GF-D8 (cell line): ENCODE data around the gene F11.
"Not testable (repeated sequence)": the region's sequence is repeated elsewhere in the genome, so short reads cannot be mapped to it uniquely, and the experiment has no call there.

Experiments
- DNase-seq: peaks from one replicate; lab custom pipeline; 2025; lab: John Stamatoyannopoulos, UW

The F11 gene

DNA sequence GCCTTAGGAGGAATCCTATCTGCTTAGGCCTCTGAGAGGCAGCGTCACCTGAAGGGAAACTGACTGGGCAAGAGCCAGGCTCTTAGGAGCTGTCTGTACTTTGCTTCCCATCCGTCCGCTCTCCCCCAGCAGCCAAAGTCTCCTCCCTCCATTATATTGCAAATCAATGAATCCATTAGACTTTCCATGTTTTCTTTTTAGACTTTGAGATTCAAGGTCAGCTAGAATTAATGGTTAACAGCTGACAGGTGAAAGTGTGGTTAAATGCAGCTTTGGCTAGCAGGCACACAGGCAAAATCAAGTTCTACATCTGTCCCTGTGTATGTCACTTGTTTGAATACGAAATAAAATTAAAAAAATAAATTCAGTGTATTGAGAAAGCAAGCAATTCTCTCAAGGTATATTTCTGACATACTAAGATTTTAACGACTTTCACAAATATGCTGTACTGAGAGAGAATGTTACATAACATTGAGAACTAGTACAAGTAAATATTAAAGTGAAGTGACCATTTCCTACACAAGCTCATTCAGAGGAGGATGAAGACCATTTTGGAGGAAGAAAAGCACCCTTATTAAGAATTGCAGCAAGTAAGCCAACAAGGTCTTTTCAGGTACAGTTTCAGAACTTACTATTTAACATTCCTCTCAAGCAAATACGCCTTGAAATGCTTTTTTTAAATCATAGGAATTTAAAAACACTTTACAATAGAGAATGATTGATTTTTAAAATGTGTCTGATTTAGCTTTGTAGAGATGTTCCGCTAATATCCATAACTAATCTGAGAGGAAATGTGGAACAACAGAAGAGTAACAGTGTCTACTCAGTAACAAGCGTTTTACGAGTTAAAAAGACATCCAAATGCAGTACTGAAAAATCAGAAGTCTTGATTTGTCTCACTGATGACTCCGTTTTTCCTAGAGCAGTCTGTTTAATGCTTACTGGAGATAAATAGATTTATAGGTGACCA is at the start of gene F11:
Gene F11 (plus strand): TSS at position 507 of the 970 bp plus-strand sequence. CDS start 948 bp downstream, outside the sequence.
- no peak for DNase-seq

DNA sequence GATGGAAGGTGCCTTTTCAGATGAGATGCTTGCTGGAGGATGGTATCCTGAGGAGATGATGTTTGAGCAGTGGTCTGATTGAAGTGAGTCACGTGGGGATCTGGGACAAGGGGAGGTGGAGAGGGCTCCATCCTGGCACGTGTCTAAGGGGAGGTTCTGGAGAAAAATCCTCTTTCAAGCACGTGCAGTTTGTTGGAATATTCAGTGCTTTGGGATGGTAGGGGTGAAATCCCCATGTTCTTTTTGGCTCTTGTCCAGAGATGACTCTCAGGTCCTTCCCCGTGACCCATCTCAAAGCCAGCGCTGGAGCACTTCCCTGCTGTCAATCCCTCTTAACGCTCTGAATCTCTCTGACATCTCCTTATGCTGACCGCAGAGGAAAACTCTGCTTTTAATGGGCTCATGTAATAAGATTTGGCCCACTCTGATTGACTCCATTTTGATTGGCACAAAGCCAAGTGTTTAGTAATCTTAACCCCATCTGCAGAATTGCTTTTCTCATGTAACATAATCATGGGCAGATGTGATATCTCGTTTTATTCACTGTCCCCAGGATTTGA is 49.4 kb upstream of the F11 start:
- DNase-seq, result no peak

DNA sequence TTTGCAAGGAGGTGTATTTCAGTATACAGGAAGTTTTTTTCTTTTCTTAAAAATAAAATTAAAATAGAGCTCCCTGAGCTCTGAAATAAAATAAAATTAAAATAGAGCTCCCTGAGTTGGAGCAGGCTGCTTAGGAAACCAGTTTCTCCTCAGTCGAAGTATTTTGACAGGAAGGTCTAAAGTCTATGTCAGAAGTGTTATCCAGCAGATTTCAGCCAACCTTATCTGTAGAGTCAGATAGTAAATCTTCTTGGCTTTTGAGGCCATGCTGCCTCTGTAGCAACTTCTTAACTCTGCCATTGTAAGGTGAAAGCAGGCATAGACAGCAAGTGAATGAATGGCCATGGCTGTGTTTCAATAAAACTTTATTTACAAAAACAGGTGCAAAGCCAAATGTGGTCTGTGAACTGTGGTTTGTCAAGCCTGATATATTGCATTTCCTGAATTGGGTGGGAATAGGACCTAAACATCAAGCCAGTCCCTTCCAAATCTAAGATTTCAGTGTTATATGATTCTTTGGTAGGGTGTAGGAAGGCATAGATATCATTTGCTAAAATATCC is 48.2 kb upstream of the F11 start:
- no peak for DNase-seq

DNA sequence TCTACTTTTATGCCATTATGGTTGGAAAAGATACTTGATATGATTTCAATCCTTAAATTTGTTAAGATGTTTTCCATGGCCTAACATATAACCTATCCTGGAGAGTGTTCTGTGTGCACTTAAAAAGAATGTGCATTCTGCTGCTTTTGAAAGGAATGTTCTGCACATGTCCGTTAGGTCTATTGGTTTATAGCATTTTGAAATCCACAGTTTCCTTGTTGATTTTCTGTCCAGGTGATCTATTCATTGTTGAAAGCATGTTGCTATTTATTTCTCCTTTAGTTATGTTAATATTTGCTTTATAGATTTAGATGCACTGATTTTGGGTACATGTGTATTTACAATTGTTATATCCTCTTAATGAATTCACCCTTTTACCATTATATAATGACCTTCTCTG is 44.4 kb upstream of the F11 start:
- DNase-seq, result no peak

DNA sequence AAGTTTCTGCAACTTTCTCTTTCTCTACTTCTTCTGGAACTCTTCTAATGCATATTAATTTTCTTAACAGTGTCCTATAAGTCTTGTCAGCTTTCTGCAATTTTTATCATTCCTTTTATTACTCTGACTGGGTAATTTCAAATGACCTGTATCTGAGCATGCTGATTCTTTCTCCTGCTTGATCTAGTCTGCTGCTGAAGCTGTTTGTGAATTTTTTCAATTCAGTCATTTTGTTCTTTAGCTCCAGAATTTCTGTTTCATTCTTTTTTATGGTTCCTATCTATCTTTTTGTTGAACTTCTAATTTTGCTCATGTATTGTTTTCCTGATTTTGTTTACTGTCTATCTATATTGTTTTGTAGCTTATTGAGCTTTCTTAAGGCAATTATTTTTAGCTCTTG is 40.1 kb upstream of the F11 start:
- no peak for DNase-seq

DNA sequence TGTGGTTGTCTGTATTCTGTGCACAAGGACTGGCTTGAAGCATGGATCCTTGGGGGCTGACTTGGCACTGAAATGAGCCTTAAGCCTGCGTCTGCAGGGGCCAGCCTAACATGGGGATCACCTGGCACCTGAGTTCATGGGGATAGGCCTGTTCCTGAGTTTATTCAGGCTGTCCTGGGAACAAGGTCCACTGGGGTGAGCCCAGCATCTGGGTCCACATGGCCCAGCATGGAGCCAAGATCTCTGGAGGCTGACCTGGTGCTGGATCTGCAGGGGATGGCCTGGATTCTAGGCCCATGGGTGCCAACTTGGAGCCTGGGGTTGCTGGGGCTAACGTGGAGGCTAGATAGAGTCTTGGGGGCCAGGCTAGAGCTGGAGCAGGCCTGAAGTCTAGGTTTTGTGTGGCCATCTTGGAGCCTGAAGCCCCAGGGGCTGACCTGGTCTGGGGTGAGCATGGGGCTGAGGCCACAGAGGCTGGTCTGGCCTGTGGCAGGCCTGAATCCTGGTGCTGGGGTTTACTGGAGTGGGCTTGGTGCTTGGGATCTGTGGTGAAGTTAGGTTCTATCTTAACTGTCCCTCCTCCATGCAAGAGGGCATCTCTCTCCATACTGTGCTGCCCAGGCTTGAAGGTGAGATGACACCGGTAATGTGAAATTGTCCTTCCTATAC is 39.3 kb upstream of the F11 start:
- DNase-seq, result no peak

DNA sequence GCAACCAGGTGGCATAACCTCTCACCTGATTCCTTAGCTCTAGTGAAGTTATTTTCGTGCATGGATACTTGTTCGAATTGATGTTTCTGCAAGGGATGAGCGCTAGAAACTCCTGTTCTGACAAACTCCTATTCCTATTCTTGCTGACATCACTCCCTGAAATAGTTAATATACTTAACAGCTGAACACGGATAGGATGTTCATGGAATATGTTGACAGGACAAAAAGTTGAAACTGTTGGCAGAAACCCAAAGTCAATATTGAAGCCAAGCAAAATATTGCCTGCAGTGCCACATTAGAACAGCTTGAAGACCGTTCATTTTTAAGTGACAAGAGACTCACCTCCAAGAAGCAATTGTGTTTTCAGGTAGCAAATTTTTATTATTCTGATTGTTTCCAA is 38.8 kb upstream of the F11 start, which contains the start of gene KLKB1:
Gene KLKB1 (plus strand): TSS at position 287 of the 400 bp plus-strand sequence. CDS start 689 bp downstream, outside the sequence.
- no peak for DNase-seq

DNA sequence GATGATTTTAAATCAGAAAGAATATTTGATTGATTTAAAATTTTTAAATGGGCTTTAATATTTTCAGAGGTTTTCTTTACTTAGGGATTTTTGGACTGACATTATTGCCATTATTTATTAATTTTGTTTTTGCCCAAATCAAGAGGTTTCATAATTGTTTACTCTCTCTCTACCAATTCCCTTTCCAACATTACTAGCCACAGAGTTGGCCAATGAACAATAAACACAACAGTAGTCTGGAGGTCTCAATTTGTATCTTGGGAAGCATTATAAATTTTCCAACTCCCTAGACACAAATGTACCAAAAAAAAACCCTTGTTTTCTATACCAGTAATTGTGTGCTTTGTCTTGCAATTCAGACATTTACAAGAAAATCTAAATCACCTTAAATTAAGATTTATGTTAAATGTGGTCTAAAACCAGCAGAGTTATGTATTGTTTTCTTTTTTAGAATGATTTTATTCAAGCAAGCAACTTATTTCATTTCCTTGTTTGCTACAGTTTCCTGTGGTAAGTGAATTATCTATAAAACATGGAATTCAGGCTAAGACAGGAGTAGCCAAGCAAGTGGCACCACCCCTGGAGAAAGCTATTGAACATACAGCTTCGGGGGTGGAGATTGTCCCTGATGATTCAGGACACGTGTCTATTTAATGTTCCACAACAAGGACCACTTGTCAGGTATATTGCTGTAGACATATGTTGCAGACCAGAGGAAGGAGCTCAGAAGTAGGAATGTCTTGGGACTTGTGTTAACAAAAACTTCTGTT is 38.1 kb upstream of the F11 start:
- DNase-seq, result no peak

DNA sequence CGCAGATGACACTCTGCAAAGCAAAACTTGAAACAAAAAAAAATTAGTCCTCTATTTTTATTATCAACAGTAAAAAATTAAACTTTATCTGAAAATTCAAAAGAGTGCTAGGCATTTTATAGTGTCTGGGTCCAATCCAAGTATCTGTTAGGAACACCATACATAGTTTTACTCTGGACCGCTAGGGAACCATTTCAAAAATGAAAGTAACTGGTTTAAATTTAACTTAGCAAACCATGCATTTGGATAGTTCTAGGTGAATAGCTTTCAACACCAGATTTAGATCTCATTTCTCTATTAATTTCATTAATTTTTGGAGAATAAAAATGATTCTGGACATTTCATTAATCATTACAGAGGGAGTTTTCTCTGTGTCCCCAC is 37.5 kb upstream of the F11 start:
- no peak for DNase-seq

DNA sequence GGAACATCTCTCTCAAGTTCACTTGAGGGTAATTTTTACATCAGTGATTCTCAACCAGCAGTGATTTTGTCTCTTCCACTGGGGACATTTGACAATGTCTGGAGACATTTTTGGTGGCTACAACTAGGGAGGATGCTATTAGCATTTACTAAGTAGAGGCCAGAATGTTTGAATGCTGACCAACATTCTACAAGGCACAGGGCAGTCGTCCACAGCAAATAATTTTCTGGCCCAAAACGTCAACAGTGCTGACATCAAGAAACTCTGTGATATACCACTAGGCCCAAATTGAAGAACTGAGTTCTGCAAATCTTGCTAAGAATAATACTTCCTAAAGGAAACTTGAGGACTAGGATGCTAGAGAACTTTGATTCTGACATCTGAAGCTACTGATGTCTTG is 31.6 kb upstream of the F11 start:
- no peak for DNase-seq

DNA sequence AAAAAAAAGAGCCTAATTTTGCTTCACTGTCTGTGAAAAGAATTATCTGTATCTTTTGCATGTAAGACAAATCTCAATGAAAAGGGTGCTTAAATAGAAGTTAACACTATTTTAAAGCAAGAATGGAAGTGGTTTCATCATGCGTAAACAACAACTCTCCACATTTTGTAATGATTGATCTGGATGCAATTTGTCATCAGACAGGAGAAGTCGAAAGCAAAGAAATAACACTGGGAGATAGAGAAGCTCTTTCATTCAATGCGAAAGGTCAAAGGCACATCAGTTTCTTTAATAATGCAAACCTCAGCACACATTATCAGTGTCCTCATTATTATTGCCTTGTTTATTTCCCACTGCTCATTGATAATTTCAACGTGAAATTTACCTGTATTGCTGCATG is 29.9 kb upstream of the F11 start:
- DNase-seq, result no peak

DNA sequence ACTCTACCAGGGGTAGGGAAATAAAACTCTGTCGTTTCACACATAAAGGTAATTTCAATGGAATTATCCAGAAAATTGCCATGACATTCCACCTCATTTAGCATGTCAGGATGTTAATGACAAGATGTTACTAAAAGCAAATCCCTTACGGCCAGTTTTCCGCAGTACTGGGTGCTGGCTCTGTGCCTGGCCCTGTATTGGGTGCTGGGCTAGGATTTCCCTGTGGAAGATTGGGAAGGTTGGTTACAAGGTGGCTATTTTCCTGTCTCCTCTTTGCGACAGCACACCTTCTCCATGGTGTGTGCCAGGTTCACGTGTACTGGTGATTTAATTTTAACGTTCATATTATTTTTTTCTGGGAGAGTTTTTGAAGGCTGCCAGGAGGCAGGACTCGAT is 25.5 kb upstream of the F11 start:
- no peak for DNase-seq

DNA sequence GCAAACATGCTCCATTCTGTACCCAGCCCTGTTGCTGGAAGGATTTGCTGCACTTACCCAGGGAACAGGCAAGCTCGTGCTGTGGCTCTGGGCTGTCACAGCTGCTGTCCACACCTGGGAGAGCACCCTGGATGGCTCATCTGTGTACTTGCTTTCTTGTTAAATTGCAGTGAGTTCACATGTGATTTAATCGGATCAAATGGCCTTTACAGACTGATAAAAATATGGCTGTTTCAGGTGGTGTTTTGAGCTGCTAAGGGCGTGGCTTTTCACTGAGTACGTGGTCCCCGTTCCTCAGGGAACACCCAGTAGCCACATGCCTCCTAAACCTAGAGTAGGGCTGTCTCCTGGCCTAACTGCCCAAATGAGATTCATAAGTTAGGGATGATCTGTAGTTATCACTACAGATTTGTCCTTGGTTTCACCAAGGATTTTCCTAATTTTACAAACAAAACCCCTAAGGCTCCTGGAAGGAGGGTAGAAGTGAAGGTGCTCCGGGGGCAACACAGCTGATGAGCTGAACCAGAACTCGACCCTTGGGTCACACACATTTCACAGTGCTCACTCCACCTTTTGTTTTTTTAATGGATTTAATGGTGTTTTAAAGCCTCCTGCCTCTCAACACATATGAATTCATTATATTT is 25.0 kb upstream of the F11 start:
- no peak for DNase-seq

DNA sequence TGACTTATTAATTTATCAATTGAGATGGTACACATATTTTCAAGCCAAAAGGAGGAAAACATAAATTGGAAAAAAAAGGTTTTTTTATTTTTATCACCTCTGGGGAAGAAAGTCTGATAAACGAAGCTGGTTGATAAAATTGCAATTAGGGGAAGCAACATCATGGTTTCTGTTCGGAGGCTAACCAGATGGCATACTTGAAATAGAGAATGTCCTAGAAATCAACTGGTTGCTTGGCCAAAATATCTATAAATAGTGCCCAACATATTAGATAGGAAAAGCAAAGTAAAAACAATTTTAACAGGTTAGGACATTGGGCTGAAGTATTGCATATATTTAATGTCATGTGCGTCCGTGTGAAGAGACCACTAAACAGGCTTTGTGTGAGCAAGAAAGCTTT is 24.4 kb upstream of the F11 start:
- DNase-seq, result no peak

DNA sequence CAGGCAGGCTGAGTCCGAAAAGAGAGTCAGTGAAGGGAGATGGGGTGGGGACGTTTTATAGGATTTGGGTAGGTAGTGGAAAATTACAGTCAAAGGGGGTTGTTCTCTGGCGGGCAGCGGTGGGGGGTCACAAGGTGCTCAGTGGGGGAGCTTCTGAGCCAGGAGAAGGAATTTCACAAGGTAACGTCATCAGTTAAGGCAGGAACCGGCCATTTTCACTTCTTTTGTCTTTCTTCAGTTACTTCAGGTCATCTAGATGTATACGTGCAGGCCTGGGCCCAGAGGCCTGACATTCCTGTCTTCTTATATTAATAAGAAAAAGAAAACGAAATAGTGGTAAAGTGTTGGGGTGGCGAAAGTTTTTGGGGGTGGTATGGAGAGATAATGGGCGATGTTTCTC is 24.0 kb upstream of the F11 start:
- not testable (repeated sequence) for DNase-seq

DNA sequence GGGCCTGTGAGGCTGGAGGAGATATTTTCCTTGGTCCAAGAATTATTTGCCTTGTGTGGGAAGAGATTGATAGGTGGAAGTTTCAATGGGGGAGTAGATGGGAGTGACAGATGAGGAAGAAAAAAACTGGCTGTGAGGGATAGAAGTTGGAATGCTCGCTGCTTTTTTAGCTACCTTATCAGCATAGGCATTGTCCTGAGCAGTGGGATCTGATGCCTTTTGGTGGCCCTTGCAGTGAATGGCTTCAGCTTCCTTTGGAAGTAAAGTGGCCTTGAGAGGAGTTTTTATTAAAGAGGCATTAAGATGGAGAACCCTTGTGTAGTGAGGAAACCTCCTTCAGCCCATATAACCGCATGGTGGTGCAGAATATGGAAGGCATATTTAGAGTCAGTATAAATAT is 22.7 kb upstream of the F11 start:
- DNase-seq, result no peak

DNA sequence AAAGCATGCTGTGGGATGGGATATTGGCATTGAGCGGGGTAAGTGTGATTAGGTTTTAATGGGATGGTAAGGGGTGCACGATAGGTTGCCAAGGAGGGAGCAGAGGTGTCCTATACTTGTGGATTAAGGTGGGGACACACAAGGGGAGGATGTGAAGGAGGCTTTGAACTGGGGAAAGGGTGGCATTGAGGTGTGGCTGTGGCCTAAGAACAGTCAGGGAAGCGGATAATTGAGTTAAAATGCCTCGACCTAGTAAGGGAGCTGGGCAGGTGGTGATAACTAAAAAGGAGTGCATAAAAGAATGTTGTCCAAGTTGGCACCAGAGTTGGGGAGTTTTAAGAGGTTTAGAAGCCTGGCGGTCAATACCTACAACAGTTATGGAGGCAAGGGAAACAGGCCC is 21.2 kb upstream of the F11 start:
- no peak for DNase-seq

DNA sequence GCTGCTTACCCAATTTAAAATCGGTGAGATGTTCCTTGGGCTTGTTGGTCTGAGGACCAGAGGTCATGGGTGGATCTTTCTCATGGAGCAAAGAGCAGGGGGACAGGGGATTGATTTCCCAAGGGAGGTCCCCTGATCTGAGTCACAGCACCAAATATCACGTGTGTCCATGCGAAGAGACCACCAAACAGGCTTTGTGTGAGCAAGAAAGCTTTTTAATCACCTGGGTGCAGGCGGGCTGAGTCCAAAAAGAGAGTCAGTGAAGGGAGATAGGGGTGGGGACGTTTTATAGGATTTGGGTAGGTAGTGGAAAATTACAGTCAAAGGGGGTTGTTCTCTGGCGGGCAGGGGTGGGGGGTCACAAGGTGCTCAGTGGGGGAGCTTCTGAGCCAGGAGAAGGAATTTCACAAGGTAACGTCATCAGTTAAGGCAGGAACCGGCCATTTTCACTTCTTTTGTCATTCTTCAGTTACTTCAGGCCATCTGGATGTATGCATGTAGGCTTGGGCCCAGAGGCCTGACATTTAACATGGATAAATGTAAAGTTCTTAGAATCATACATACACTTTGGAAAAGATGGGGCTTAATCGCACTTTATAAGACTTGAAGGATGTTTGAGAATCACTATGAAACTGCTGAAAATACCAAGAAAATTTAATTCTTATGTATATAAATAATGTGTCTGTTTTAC is 18.8 kb upstream of the F11 start:
- not testable (repeated sequence) for DNase-seq

DNA sequence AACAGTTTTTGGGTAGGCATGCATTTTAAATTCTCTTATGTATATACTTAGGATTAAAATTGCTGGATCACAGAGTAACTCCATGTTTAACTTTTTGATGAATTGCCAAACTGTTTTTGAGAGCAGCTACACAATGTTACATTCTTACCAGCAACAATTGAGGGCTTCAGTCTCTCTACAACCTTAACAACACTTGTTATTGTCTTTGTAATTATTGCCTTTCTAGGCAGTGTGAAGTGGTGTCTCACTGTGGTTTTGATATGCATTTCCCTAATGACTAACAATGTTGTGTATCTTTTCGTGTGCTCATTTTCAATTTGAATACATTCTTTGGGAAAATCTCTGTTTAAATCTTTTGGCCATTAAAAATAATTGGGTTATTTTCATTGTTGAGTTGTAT is 17.3 kb upstream of the F11 start:
- no peak for DNase-seq
